ENCODE results near the gene MAN1B1. TPM values are rescaled to one million over a fixed set of nuclear protein-coding genes. Genes with fewer than 3 reads are reported as not detected.
A peak's percentile ranks its signal among the peaks of the same experiment; 100 is the strongest.

MAN1B1 gene
- total RNA-seq, 1 donor from 2014 or later = 24.6 TPM

DNA sequence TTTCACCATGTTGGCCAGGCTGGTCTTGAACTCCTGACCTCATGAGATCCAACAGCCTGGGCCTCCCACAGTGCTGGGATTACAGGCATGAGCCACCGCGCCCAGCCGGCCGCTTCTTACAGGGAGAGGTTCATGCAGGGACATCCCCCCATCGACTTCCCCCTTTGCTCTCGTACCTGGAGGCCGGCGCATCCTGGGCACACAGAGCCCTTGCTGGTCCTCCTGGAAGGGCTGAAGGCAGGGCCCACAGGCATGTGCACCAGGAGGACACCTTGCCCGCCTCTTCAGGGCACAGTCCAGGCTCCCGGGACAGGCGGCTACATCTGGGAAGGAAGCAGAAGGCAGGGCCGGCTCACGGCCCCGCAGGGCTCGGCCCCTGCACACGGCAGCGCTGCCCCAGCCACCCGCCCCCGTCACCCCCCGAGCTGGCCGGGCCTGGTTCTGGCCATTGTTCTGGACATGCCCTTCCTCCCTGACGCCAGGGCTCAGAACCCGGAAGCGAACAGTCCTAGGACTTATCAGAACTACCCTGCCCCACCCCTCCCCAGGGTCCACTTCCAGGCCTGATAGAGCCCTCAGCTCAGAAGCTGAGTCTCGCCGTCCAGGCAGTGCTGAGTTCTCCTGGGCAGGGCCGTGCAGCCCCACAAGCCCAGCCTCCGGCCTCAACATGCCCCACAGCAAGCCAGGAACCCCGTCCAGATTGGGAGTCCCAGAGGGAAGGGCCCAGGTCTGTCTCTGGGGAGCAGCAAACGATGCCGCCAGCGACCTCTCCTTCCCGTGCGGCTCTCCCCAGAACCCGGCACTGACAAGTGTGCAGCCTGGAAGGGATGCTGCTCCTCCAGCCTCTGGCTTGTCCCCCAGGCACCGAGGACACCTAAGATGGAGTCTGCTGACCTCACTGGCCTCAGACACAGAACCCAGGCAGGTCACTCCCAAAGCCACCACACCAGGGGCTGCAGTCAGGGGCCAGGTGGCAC, 43.7 kb upstream of the MAN1B1 start:
- Histone ChIP-seq H4K20me1 (ENCODE audit: low read depth) (peaks cover 44% of the 10 kb centered on the region), H3K79me2 (ENCODE audit: low read depth) (no peaks in the 10 kb centered on the region), H3K4me1 (peaks cover 6% of the 10 kb centered on the region), H3K27me3 (peaks cover 37% of the 10 kb centered on the region), H3K27ac (no peak overlapping the region), H3K9ac (no peak overlapping the region), H3F3A (ENCODE audit: low read depth) (peaks cover 5% of the 10 kb centered on the region), H2AFZ (replicated peaks) (no peak overlapping the region), H3K36me3 (no peaks in the 10 kb centered on the region), H3K9me3 (ENCODE audit: low read depth) (no peaks in the 10 kb centered on the region), H3K4me2 (no peak overlapping the region), H3K4me3 (no peak overlapping the region)
- H3K36me3 Mint-ChIP-seq = no peaks in the 10 kb centered on the region
- peaks cover 4% of the 10 kb centered on the region for H3K4me1 Mint-ChIP-seq
- H3K9me3 Mint-ChIP-seq = no peaks in the 10 kb centered on the region
- no peak for DNase-seq (ENCODE audit: low spot score)
- H3K4me3 Mint-ChIP-seq = peak overlapping the region; percentile 60
- TF ChIP-seq EZH2phosphoT487 (IDR thresholded peaks at IDR 0.05) (no peak), EZH2 (IDR thresholded peaks at IDR 0.05) (no peak)
- TF ChIP-seq, protein P1, sequence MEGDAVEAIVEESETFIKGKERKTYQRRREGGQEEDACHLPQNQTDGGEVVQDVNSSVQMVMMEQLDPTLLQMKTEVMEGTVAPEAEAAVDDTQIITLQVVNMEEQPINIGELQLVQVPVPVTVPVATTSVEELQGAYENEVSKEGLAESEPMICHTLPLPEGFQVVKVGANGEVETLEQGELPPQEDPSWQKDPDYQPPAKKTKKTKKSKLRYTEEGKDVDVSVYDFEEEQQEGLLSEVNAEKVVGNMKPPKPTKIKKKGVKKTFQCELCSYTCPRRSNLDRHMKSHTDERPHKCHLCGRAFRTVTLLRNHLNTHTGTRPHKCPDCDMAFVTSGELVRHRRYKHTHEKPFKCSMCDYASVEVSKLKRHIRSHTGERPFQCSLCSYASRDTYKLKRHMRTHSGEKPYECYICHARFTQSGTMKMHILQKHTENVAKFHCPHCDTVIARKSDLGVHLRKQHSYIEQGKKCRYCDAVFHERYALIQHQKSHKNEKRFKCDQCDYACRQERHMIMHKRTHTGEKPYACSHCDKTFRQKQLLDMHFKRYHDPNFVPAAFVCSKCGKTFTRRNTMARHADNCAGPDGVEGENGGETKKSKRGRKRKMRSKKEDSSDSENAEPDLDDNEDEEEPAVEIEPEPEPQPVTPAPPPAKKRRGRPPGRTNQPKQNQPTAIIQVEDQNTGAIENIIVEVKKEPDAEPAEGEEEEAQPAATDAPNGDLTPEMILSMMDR (IDR thresholded peaks at IDR 0.05) = no peak
- H3K27me3 Mint-ChIP-seq (ENCODE audit: insufficient read depth, low read depth) = peaks cover 19% of the 10 kb centered on the region
- no peak overlapping the region for H3K27ac Mint-ChIP-seq

DNA sequence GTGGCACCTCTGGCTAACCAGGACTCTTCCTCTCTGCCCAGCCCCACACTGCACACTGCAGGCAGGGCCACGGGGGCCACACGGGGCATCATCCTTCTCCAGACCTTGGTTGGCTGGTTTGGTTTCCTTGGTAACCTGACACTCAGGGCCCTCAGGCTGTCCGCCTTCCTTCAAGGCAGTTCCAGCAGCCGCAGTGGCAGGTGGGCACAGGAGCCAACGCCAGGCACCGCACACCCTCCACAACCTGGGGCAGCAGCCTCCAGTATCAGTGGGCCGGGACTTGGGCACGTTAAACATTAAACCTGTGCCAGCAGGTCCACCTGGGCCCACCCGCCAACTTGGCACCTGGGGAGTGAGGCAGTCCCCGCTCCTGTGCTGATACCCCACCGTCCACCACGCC, 42.7 kb upstream of the MAN1B1 start:
- DNase-seq (ENCODE audit: low spot score) = no peak
- Mint-ChIP-seq H3K4me3 (peak overlapping the region; percentile 80), H3K27me3 (ENCODE audit: insufficient read depth, low read depth) (peaks cover 23% of the 10 kb centered on the region), H3K9me3 (no peaks in the 10 kb centered on the region), H3K36me3 (no peaks in the 10 kb centered on the region), H3K27ac (no peak overlapping the region), H3K4me1 (peaks cover 4% of the 10 kb centered on the region)
- H3K4me3 ChIP-seq = no peak overlapping the region
- H3K36me3 ChIP-seq = no peaks in the 10 kb centered on the region
- H3K9ac ChIP-seq = no peak overlapping the region
- H3K4me2 ChIP-seq = no peak overlapping the region
- H4K20me1 ChIP-seq (ENCODE audit: low read depth) = peaks cover 52% of the 10 kb centered on the region
- H3K9me3 ChIP-seq (ENCODE audit: low read depth) = no peaks in the 10 kb centered on the region
- no peak overlapping the region for H2AFZ ChIP-seq (replicated peaks)
- H3K27ac ChIP-seq = no peak overlapping the region
- H3K79me2 ChIP-seq (ENCODE audit: low read depth) = no peaks in the 10 kb centered on the region
- H3K27me3 ChIP-seq = peaks cover 47% of the 10 kb centered on the region
- H3K4me1 ChIP-seq = peaks cover 6% of the 10 kb centered on the region
- TF ChIP-seq, protein P1 (IDR thresholded peaks at IDR 0.05) = no peak
- TF ChIP-seq EZH2 (IDR thresholded peaks at IDR 0.05) (no peak), EZH2phosphoT487 (IDR thresholded peaks at IDR 0.05) (no peak)
- peaks cover 5% of the 10 kb centered on the region for H3F3A ChIP-seq (ENCODE audit: low read depth)

DNA sequence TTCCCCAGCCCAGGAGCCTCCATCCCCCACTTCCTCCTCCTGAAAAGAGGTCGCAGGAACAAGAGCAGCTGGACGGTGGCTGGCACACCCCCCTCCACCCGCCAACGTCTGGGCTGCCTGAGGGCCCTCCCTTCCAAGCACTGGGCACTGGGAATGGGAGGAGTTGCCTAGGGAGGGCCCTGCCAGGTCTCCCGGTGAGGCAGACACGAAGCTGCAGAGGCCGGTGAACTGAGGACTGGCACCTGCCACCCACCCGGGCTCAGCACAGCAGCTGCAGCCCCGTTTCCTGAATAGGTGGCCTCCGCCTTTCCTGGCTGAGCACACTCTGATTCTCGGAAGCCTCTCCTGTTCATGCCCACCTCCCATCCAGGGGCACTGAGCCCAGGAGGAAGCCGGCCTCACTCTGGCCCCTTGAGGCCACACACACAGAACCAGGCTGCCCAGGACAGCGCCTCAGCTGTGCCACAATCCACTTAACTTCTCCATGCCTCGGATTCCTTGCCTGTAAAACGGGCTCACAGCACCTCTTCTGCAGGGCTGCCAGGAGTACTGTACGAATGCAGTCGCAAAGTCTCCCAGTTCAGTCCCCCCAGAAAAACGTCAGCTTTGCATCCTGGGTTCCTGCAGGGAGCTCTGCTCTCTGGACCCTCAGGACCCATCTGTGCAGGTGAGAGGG, 42.1 kb upstream of the MAN1B1 start:
- Histone ChIP-seq H3K36me3 (no peaks in the 10 kb centered on the region), H3K27ac (no peak overlapping the region), H3K4me3 (peak overlapping the region; percentile 72), H3K4me2 (peak overlapping the region; percentile 96), H3K4me1 (peaks cover 6% of the 10 kb centered on the region), H3K27me3 (peaks cover 53% of the 10 kb centered on the region), H3F3A (ENCODE audit: low read depth) (peaks cover 5% of the 10 kb centered on the region), H3K79me2 (ENCODE audit: low read depth) (no peaks in the 10 kb centered on the region), H3K9ac (no peak overlapping the region), H2AFZ (replicated peaks) (no peak overlapping the region), H4K20me1 (ENCODE audit: low read depth) (peaks cover 58% of the 10 kb centered on the region), H3K9me3 (ENCODE audit: low read depth) (no peaks in the 10 kb centered on the region)
- Mint-ChIP-seq H3K36me3 (no peaks in the 10 kb centered on the region), H3K27me3 (ENCODE audit: insufficient read depth, low read depth) (peaks cover 28% of the 10 kb centered on the region), H3K27ac (no peak overlapping the region), H3K4me3 (peak overlapping the region; percentile 80), H3K4me1 (peaks cover 4% of the 10 kb centered on the region), H3K9me3 (no peaks in the 10 kb centered on the region)
- peak; percentile 12 for TF ChIP-seq EZH2phosphoT487 (IDR thresholded peaks at IDR 0.05)
- TF ChIP-seq, protein P1 (IDR thresholded peaks at IDR 0.05) = no peak
- no peak for DNase-seq (ENCODE audit: low spot score)
